PC-3 (cell line): ENCODE measurements around the gene DPH5. TPM values are rescaled to one million over a fixed set of nuclear protein-coding genes. Genes with fewer than 3 reads are reported as not detected.

Source experiments
- ATAC-seq: fragments of 200-7000 bp; cut with Tn5 transposase; 2 replicates; pipeline ENCODE4 v1.9.1; 2020; ENCODE audit warnings: mild to moderate bottlenecking, moderate library complexity
- BruUV-seq: library from RNA; stranded (reverse); fragments of 400-500 nt; replicated peaks from 2 replicates; lab custom pipeline; 2021; lab: Mats Ljungman, UMichigan
- CTCF ChIA-PET: fragments of 300-600 bp; sonication (Branson Sonifier 250); formaldehyde crosslinking; loops from one replicate; lab custom pipeline; 2022; ENCODE audit warnings: antibody characterized with exemption; lab: Charles Lee
- POLR2A ChIA-PET: fragments of 300-600 bp; sonication (Branson Sonifier 250); formaldehyde crosslinking; loops from one replicate; lab custom pipeline; 2022; ENCODE audit warnings: antibody characterized with exemption; ENCODE audit not compliant: unreplicated experiment; lab: Charles Lee
- DNase-seq: peaks from one replicate; pipeline ENCODE4 v3.0.0-alpha.2; 2015
- H2AFZ ChIP-seq: fragments of 300-600 bp; sonication (generic); 2 replicates; pipeline ENCODE4 v1.6.0; 2016; ENCODE audit warnings: antibody characterized with exemption, low read length
- H3F3A ChIP-seq: fragments of 300-600 bp; sonication (generic); one replicate; pipeline ENCODE4 v1.6.0; 2017; ENCODE audit warnings: antibody characterized with exemption, low read length, control low read depth, mild to moderate bottlenecking; ENCODE audit not compliant: unreplicated experiment
- H3K27ac ChIP-seq: fragments of 300-600 bp; sonication (generic); 2 replicates; pipeline ENCODE4 v1.5.1; 2016; ENCODE audit warnings: mild to moderate bottlenecking, low read length
- H3K27me3 ChIP-seq: fragments of 300-600 bp; sonication (generic); 2 replicates; pipeline ENCODE4 v1.6.1; 2016; ENCODE audit warnings: low read length, mixed read lengths
- H3K36me3 ChIP-seq: fragments of 300-600 bp; sonication (generic); 2 replicates; pipeline ENCODE4 v1.6.1; 2016; ENCODE audit warnings: low read depth, mixed run types, low read length, mixed read lengths
- H3K4me1 ChIP-seq: fragments of 300-600 bp; sonication (generic); 2 replicates; pipeline ENCODE4 v1.5.1; 2016; ENCODE audit warnings: low read length; ENCODE audit not compliant: insufficient read depth
- H3K4me2 ChIP-seq: fragments of 300-600 bp; sonication (generic); 2 replicates; pipeline ENCODE4 v1.6.0; 2016; ENCODE audit warnings: low read length
- H3K4me3 ChIP-seq: fragments of 300-600 bp; sonication (generic); 2 replicates; pipeline ENCODE4 v1.5.1; 2016; ENCODE audit warnings: mild to moderate bottlenecking, low read length, mixed read lengths
- H3K79me2 ChIP-seq: fragments of 300-600 bp; sonication (generic); 2 replicates; pipeline ENCODE4 v1.6.1; 2017; ENCODE audit warnings: low read length, mixed read lengths
- H3K9ac ChIP-seq: fragments of 300-600 bp; sonication (generic); 2 replicates; pipeline ENCODE4 v1.6.0; 2016; ENCODE audit warnings: mild to moderate bottlenecking, low read length
- H3K9me2 ChIP-seq: fragments of 300-600 bp; sonication (generic); replicated peaks from 2 replicates; pipeline ENCODE4 v1.6.1; 2016; ENCODE audit warnings: mixed run types, low read length, mixed read lengths
- H3K9me3 ChIP-seq: fragments of 300-600 bp; sonication (generic); 2 replicates; pipeline ENCODE4 v1.6.1; 2016; ENCODE audit warnings: low read length, mixed read lengths
- H4K20me1 ChIP-seq: fragments of 300-600 bp; sonication (generic); 2 replicates; pipeline ENCODE4 v1.6.1; 2016; ENCODE audit warnings: low read length, mixed read lengths
- EZH2 ChIP-seq: fragments of 300-600 bp; sonication (generic); IDR thresholded peaks from one replicate; pipeline ENCODE4 v1.6.1; 2017; ENCODE audit warnings: antibody characterized with exemption, mild to moderate bottlenecking, low read length; ENCODE audit not compliant: unreplicated experiment
- EZH2phosphoT487 ChIP-seq: fragments of 300-600 bp; sonication (generic); IDR thresholded peaks from 2 replicates; pipeline ENCODE4 v1.6.1; 2018; ENCODE audit warnings: mild to moderate bottlenecking, antibody characterized with exemption, low read length, borderline replicate concordance
- intact Hi-C: fragments of 100-400 bp; cut with micrococcal nuclease; formaldehyde crosslinking; loops from 2 replicates; pipeline ENCODE4 v1.9.0; 2023
- total RNA-seq: library from RNA; depleted of rRNA; stranded (reverse); fragments of >200 nt; gene quantifications from 2 replicates; pipeline ENCODE4 v1.2.3, GENCODE V29; 2014
- TF ChIP-seq, protein P1 (sequence below): fragments of 300-600 bp; sonication (generic); conservative IDR thresholded peaks from 2 replicates; pipeline ENCODE4 v1.5.1; 2017; ENCODE audit warnings: antibody characterized with exemption, low read depth, mild to moderate bottlenecking, low read length

Gene DPH5
- total RNA-seq, 1 experiment from 2014 or later: 24.9 TPM

- peaks cover 21% of the 10 kb centered on the region for H3K36me3 ChIP-seq
- CTCF ChIA-PET: interaction anchor here (0.6 kb wide), 1 partner anchor 242 kb away, joined by 3 read pairs; no protein-coding TSS in a partner anchor
- H3K27ac ChIP-seq: no peak overlapping the region
- POLR2A ChIA-PET: no interaction called here
- H3K9me3 ChIP-seq: no peaks in the 10 kb centered on the region
- no peaks in the 10 kb centered on the region for H4K20me1 ChIP-seq
- no TSS peak for BruUV-seq
- intact Hi-C loops: loop anchor here (5.0 kb wide), 1 partner anchor 243 kb away; no protein-coding TSS in a partner anchor
- no peak overlapping the region for H3K9ac ChIP-seq
- H2AFZ ChIP-seq: no peak overlapping the region
- no peak for DNase-seq
- H3K79me2 ChIP-seq: no peaks in the 10 kb centered on the region
- TF ChIP-seq, protein P1, sequence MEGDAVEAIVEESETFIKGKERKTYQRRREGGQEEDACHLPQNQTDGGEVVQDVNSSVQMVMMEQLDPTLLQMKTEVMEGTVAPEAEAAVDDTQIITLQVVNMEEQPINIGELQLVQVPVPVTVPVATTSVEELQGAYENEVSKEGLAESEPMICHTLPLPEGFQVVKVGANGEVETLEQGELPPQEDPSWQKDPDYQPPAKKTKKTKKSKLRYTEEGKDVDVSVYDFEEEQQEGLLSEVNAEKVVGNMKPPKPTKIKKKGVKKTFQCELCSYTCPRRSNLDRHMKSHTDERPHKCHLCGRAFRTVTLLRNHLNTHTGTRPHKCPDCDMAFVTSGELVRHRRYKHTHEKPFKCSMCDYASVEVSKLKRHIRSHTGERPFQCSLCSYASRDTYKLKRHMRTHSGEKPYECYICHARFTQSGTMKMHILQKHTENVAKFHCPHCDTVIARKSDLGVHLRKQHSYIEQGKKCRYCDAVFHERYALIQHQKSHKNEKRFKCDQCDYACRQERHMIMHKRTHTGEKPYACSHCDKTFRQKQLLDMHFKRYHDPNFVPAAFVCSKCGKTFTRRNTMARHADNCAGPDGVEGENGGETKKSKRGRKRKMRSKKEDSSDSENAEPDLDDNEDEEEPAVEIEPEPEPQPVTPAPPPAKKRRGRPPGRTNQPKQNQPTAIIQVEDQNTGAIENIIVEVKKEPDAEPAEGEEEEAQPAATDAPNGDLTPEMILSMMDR: no peak
- no peak for TF ChIP-seq EZH2
- no peak for TF ChIP-seq EZH2phosphoT487
- ATAC-seq: no peak
- H3K4me1 ChIP-seq: peaks cover 5% of the 10 kb centered on the region
- H3K27me3 ChIP-seq: no peaks in the 10 kb centered on the region
- H3K9me2 ChIP-seq: no peaks in the 10 kb centered on the region
- no peaks in the 10 kb centered on the region for H3F3A ChIP-seq
- no peak overlapping the region for H3K4me3 ChIP-seq
- H3K4me2 ChIP-seq: no peak overlapping the region
Measured at GRCh38 chr1:101044259-101044658, 18.7 kb upstream of the DPH5 start.

- ATAC-seq (peak; percentile 85), DNase-seq (peak; percentile 25)
- Histone ChIP-seq H3K36me3 (peaks cover 26% of the 10 kb centered on the region), H3K9ac (no peak overlapping the region), H4K20me1 (no peaks in the 10 kb centered on the region), H3K4me2 (no peak overlapping the region), H3K4me1 (peaks cover 5% of the 10 kb centered on the region), H3K9me3 (no peaks in the 10 kb centered on the region), H2AFZ (no peak overlapping the region), H3F3A (no peaks in the 10 kb centered on the region), H3K4me3 (no peak overlapping the region), H3K27ac (no peak overlapping the region), H3K9me2 (no peaks in the 10 kb centered on the region), H3K27me3 (no peaks in the 10 kb centered on the region), H3K79me2 (no peaks in the 10 kb centered on the region)
- no TSS peak for BruUV-seq
- ChIA-PET POLR2A (no interaction called here), CTCF (interaction anchor here (0.6 kb wide), 1 partner anchor 242 kb away, joined by 3 read pairs; no protein-coding TSS in a partner anchor)
- no peak for TF ChIP-seq EZH2phosphoT487
- no peak for TF ChIP-seq EZH2
- TF ChIP-seq, protein P1: peak; percentile 35; the same call in 1 of the 2 replicates
- intact Hi-C loops: loop anchor here (1.0 to 5.0 kb wide), 2 partner anchors 195 to 244 kb away; no protein-coding TSS in a partner anchor
Measured at GRCh38 chr1:101043776-101044175, 18.2 kb upstream of the DPH5 start.

DNA sequence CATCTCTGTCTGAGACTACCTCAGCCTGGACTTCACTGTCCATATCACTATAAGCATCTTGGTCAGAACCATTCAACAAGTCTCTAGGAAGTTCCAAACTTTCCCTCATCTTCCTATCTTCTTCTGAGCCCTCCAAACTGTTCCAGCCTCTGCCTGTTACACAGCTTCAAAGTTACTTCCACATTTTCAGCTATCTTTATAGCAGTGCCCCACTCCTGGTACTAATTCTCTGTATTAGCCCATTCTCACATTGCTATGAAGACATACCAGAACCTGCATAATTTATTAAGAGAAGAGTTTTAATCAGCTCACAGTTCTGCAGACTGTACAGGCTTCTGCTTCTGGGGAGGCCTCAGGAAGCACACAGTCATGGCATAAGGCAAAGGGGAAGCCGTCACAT lies 15.7 kb upstream of the DPH5 start:
- ChIA-PET CTCF (no interaction called here), POLR2A (no interaction called here)
- peaks cover 5% of the 10 kb centered on the region for H3K4me1 ChIP-seq
- no peak overlapping the region for H2AFZ ChIP-seq
- H3K9me2 ChIP-seq: no peaks in the 10 kb centered on the region
- no peaks in the 10 kb centered on the region for H3F3A ChIP-seq
- ATAC-seq: no peak
- H3K4me2 ChIP-seq: no peak overlapping the region
- no peak overlapping the region for H3K4me3 ChIP-seq
- no peak overlapping the region for H3K27ac ChIP-seq
- DNase-seq: no peak
- no peaks in the 10 kb centered on the region for H3K79me2 ChIP-seq
- peaks cover 30% of the 10 kb centered on the region for H3K36me3 ChIP-seq
- no peaks in the 10 kb centered on the region for H3K9me3 ChIP-seq
- intact Hi-C loops: loop anchor here (5.0 kb wide), 1 partner anchor 246 kb away; no protein-coding TSS in a partner anchor
- TF ChIP-seq EZH2phosphoT487 (no peak), EZH2 (no peak)
- TF ChIP-seq, protein P1: no peak
- H4K20me1 ChIP-seq: no peaks in the 10 kb centered on the region
- H3K27me3 ChIP-seq: no peaks in the 10 kb centered on the region
- BruUV-seq: no TSS peak
- no peak overlapping the region for H3K9ac ChIP-seq
